GM10266 (cell line): Measurements from ENCODE around the gene GALK1.

ENCODE experiments used
- DNase-seq: peaks from one replicate; pipeline ENCODE4 v3.0.0; 2012; ENCODE audit errors: extremely low spot score
- CTCF ChIP-seq: IDR thresholded peaks from 2 replicates; pipeline ENCODE4 v1.5.1; 2012; ENCODE audit warnings: mild to moderate bottlenecking, low read depth; ENCODE audit not compliant: control insufficient read depth, insufficient read depth; ENCODE audit errors: missing control alignments

The GALK1 gene

GRCh38 chr17:75809631-75810111 lies 44.7 kb upstream of the GALK1 start:
- no peak for DNase-seq
- no peak for TF ChIP-seq CTCF

GRCh38 chr17:75808905-75809621 lies 44.1 kb upstream of the GALK1 start:
- peak; percentile 63 for DNase-seq
- TF ChIP-seq CTCF, result no peak

GRCh38 chr17:75808549-75808904 lies 43.5 kb upstream of the GALK1 start:
- DNase-seq, result no peak
- TF ChIP-seq CTCF, result no peak

- no peak for DNase-seq
- TF ChIP-seq CTCF, result no peak
Observed at GRCh38 chr17:75807861-75808260, 42.9 kb upstream of the GALK1 start.

GRCh38 chr17:75806822-75807500 lies 42.0 kb upstream of the GALK1 start:
- DNase-seq, result no peak
- TF ChIP-seq CTCF, result no peak

- no peak for DNase-seq
- no peak for TF ChIP-seq CTCF
Observed at GRCh38 chr17:75803883-75804282, 38.9 kb upstream of the GALK1 start.

- no peak for TF ChIP-seq CTCF
- no peak for DNase-seq
Observed at GRCh38 chr17:75799402-75799801, 34.4 kb upstream of the GALK1 start.
